Measurements from ENCODE around the gene GABRR2. TPM values are rescaled to one million over a fixed set of nuclear protein-coding genes. Genes with fewer than 3 reads are reported as not detected.

Gene GABRR2
- total RNA-seq, 1 donor from 2014 or later = 0.79 TPM

Other genes starting within 250 kb of the GABRR2 start
- gene PNRC1, start 234.5 kb downstream of the GABRR2 start, total RNA-seq = 173 TPM
- gene SRSF12, start 197.2 kb downstream of the GABRR2 start, total RNA-seq = 3.8 TPM
- gene PM20D2, start 169.2 kb downstream of the GABRR2 start, total RNA-seq = 21.1 TPM
- 0.20 TPM for gene GABRR1, start 97.9 kb downstream of the GABRR2 start, total RNA-seq
- 25.0 TPM for gene UBE2J1, start 37.4 kb upstream of the GABRR2 start, total RNA-seq
- 13.9 TPM for gene RRAGD, start 97.0 kb upstream of the GABRR2 start, total RNA-seq
- 8.8 TPM for gene ANKRD6, start 117.9 kb upstream of the GABRR2 start, total RNA-seq

Measured in skin of body (tissue), 1 donor.